Measurements from ENCODE around the gene CEBPE. TPM values are rescaled to one million over a fixed set of nuclear protein-coding genes. Genes with fewer than 3 reads are reported as not detected.

The CEBPE gene
- polyA plus RNA-seq, 1 of the 3 experiments (the other 2 are of a cell fraction) = not detected

GRCh38 chr14:23086565-23086964 is 32.5 kb downstream of the CEBPE start:
- 100% methylated on average over 1 of the region's 1 CpG for WGBS (ENCODE audit: low lambda C conversion rate)
- Histone ChIP-seq H3K27me3 (ENCODE audit: insufficient read depth) (no peaks in the 10 kb centered on the region), H3K36me3 (replicated peaks in 1 of 2; ENCODE audit: control insufficient read depth in 1 of 2, insufficient read depth in 2 of 2, low read length in 1 of 2) (peaks cover 58 to 92% of the 10 kb centered on the region in 2 experiments), H4K20me1 (ENCODE audit: insufficient read depth) (no peaks in the 10 kb centered on the region; the same call in 1 of the 2 replicates), H3K79me2 (ENCODE audit: insufficient read depth) (peaks cover 88% of the 10 kb centered on the region), H3F3A (replicated peaks; ENCODE audit: insufficient read depth) (peaks cover 13% of the 10 kb centered on the region), H3K27ac (ENCODE audit: low read depth in 2 of 2, low read length in 1 of 2) (no peak overlapping the region), H2AFZ (ENCODE audit: low read depth) (no peak overlapping the region), H3K9ac (no peak overlapping the region), H3K4me1 (ENCODE audit: control insufficient read depth in 1 of 2, insufficient read depth in 2 of 2, low read depth in 1 of 2, low read length in 1 of 2) (no peaks in the 10 kb centered on the region), H3K9me2 (no peaks in the 10 kb centered on the region), H3K9me3 (no peaks in the 10 kb centered on the region), H3K4me2 (no peak overlapping the region), H3K4me3 (ENCODE audit: low read depth in 2 of 2, low read length in 1 of 2) (no peak overlapping the region)
- POLR2A ChIA-PET = no interaction called here
- no peak for TF ChIP-seq REST (IDR thresholded peaks at IDR 0.05; ENCODE audit: low read depth, low read length)
- TF ChIP-seq EZH2phosphoT487 (IDR thresholded peaks at IDR 0.05; ENCODE audit: borderline replicate concordance, low read depth) = no peak
- TF ChIP-seq GATA2 (CRISPR knock-in tag; IDR thresholded peaks at IDR 0.05) = no peak
- no peak for TF ChIP-seq IRF3 (IDR thresholded peaks at IDR 0.05; ENCODE audit: low read depth, low read length)
- TF ChIP-seq TEAD4 (IDR thresholded peaks at IDR 0.05; ENCODE audit: borderline replicate concordance, insufficient read depth) = no peak
- TF ChIP-seq RFX5 (IDR thresholded peaks at IDR 0.05; ENCODE audit: low read length) = no peak
- no peak for TF ChIP-seq CHD2 (IDR thresholded peaks at IDR 0.05; ENCODE audit: low read length, partially characterized antibody)
- no peak for TF ChIP-seq SIN3A (IDR thresholded peaks at IDR 0.05; ENCODE audit: borderline replicate concordance, low read depth, low read length)
- no peak for TF ChIP-seq POLR2AphosphoS5 (IDR thresholded peaks at IDR 0.05; ENCODE audit: low read depth, low read length)
- TF ChIP-seq ELF1 (IDR thresholded peaks at IDR 0.05) = no peak
- no peak for TF ChIP-seq EP300 (IDR thresholded peaks at IDR 0.05; ENCODE audit: borderline replicate concordance in 1 of 2, low read depth in 1 of 2, low read length in 1 of 2)
- TF ChIP-seq, protein P1, sequence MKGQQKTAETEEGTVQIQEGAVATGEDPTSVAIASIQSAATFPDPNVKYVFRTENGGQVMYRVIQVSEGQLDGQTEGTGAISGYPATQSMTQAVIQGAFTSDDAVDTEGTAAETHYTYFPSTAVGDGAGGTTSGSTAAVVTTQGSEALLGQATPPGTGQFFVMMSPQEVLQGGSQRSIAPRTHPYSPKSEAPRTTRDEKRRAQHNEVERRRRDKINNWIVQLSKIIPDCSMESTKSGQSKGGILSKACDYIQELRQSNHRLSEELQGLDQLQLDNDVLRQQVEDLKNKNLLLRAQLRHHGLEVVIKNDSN (IDR thresholded peaks at IDR 0.05; ENCODE audit: borderline replicate concordance, low read depth) = no peak
- TF ChIP-seq, protein P2, sequence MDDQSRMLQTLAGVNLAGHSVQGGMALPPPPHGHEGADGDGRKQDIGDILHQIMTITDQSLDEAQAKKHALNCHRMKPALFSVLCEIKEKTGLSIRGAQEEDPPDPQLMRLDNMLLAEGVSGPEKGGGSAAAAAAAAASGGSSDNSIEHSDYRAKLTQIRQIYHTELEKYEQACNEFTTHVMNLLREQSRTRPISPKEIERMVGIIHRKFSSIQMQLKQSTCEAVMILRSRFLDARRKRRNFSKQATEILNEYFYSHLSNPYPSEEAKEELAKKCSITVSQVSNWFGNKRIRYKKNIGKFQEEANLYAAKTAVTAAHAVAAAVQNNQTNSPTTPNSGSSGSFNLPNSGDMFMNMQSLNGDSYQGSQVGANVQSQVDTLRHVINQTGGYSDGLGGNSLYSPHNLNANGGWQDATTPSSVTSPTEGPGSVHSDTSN (IDR thresholded peaks at IDR 0.05) = no peak
- no peak for TF ChIP-seq YY1 (IDR thresholded peaks at IDR 0.05; ENCODE audit: low read depth)
- no peak for TF ChIP-seq RXRA (IDR thresholded peaks at IDR 0.05; ENCODE audit: borderline replicate concordance, low read depth)
- TF ChIP-seq TAF1 (IDR thresholded peaks at IDR 0.05; ENCODE audit: borderline replicate concordance, low read depth, low read length) = no peak
- TF ChIP-seq USF2 (IDR thresholded peaks at IDR 0.05; ENCODE audit: borderline replicate concordance, low read depth, low read length) = no peak
- TF ChIP-seq ZBTB33 (IDR thresholded peaks at IDR 0.05; ENCODE audit: borderline replicate concordance, low read depth) = no peak
- TF ChIP-seq, protein P3, sequence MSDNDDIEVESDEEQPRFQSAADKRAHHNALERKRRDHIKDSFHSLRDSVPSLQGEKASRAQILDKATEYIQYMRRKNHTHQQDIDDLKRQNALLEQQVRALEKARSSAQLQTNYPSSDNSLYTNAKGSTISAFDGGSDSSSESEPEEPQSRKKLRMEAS (IDR thresholded peaks at IDR 0.05; ENCODE audit: low read depth) = no peak
- TF ChIP-seq FOXJ3 (CRISPR knock-in tag; IDR thresholded peaks at IDR 0.05) = no peak
- DNase-seq = no peak
- CTCF ChIA-PET = interaction anchor here (1.4 to 7.5 kb wide), 3 partner anchors 9 to 34 kb away, joined by 6 to 73 read pairs (median 8); no protein-coding TSS in a partner anchor

All from SK-N-SH (cell line).